ENCODE measurements around the gene DLEC1.

The DLEC1 gene

DNA sequence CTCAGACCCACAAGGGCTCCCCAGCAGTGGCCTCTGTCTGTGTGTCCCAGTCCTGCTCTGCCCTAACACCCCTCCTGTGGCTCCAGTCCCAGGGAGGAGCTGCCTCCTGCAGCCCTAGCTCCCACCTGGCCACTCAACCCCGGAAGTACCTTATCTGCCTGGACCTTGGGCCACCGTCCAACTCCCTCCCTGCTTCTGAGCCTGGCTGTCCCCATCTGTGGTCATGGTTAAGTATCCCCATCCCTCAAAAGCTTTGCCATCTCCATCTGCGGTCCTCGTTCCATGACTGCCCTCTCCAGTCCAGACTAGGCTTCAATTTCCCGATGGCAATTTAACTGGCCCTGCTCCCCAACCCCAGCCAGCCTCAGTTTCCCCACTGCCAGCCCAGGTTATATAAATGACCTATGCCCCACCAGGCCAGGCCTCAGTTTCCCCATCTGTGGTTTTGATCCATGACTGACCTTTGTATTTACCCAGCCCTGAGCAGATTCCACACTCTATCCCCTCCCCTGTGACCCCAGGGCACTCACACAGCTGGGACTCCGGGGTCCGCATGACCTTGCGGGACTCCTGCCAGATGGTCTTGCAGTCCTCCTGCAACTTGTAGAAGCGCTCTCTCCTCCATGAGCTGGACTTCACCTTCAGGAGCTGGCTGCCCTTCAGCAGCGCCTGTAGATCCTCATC lies 19.2 kb upstream of the DLEC1 start:
- no peak for TF ChIP-seq POLR2A (IDR thresholded peaks at IDR 0.05; ENCODE audit: low read depth, low read length)
- no peak for FAIRE-seq
- DNase-seq (ENCODE audit: insufficient read length, low spot score) = no peak

DNA sequence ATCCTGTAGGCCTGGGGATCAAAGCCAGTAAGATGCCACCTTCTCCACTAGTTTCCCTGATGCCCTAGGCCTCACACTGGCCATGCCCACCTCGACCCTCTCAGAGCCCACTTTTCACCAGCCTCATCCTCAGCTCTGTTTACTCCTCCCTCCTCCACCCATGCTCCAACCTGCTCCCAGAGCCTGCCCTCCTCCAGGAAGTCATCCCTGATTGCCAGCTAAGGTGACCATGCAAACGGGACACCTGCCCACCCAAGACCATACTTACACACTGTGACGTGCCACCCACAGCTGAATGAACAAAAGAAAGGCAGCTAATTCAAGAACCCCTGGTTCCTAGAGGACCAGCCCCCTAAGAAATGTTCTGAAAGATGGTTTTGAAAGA lies 18.7 kb upstream of the DLEC1 start:
- FAIRE-seq = no peak
- no peak for DNase-seq (ENCODE audit: insufficient read length, low spot score)
- no peak for TF ChIP-seq POLR2A (IDR thresholded peaks at IDR 0.05; ENCODE audit: low read depth, low read length)

DNA sequence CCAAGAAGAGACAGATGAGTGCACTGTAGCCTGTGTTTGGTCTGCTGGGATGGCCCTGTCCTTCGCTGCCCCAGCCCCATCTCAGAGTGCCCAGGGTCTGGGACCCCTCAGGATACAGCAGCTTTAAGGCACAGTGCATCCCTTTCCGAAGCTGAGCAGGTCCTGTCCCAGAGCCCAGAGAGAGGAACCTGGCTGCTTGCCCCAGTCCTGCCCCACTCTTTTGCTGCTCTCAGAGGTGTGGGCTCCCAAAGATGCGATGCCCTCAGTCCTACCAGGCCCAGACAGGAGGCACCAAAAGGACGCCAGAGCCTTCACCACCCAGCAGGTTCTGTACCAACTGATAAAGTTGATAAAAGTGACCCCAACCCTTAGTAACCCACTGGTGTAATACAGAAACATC lies 17.8 kb upstream of the DLEC1 start:
- TF ChIP-seq POLR2A (IDR thresholded peaks at IDR 0.05; ENCODE audit: low read depth, low read length) = no peak
- FAIRE-seq (no peak), DNase-seq (ENCODE audit: insufficient read length, low spot score) (no peak)

DNA sequence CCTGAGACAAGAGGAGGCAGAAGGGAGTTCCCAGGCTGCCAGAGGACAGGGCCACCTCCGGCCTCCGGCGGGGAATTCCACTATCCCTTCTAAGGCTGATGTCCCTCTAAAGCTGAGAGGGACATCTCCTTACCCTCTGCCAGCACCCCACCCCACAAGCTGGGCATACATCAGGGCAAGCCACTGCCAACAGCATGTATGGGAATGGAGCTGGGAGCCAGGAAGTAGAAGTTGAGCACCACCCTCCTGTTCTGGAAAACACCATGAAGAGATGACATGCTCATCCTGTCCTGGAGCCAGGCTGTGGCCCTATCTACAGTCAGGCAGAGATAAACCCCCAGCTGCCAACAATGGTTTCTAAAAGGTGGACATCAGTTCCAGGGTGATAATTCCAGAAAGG lies 16.7 kb upstream of the DLEC1 start:
- no peak for TF ChIP-seq POLR2A (IDR thresholded peaks at IDR 0.05; ENCODE audit: low read depth, low read length)
- no peak for DNase-seq (ENCODE audit: insufficient read length, low spot score)
- FAIRE-seq = no peak

DNA sequence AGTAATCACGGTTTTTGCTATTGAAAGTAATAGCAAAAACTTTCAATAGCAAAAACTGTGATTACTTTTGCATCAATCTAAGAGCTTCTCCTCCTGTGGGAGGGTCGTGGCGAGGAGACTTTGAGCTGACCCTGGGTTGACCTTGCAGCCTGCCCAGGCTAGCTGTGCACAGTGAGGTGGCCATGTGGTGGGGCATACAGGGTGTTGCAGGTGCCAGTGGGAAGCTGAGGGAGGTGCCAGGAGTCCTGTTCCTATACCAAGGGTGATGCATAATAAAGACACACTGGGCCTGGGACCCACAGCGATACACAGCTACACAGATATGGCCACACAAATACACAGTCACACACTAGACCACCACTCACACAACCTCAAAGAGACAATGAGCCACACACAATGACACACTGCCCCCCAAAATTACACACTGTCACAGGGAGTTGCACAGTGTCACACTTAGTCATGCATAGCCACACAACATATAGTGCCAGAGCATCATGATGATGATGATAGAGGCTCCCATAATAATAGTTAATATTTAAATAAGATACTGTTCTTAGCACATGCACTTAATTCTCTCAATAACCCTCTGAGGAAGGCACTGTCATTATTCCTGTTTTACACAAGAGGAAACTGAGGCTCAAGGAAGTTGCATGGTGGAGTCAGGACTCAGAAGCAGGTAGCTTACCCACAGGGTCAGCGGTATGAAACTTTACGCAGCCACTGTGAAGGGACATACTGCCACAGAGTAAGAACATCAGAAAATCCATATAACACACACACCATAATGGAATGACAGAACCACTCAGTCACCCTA lies 15.9 kb upstream of the DLEC1 start:
- TF ChIP-seq POLR2A (IDR thresholded peaks at IDR 0.05; ENCODE audit: low read depth, low read length) = no peak
- FAIRE-seq (no peak), DNase-seq (ENCODE audit: insufficient read length, low spot score) (no peak)

DNA sequence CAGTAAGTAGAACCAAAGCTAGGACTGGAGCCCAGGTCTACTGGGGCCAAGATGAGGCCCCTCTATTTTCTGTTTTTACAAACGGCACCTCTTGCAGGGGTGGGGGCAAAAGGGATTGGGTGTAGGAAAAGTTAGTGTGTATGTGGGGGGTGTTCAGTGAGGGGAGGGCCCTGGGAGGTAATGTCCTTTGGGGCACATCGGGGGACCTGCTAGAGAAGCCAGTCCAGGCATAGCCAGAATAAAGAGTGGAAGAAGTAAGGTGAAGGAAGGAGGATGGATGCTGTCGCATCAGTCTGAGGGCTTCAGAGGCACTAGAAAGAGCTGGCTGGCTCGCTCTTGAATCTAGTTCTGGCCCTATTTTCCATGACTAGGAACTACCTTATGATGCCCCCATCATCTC lies 12.2 kb upstream of the DLEC1 start:
- no peak for FAIRE-seq
- no peak for TF ChIP-seq POLR2A (IDR thresholded peaks at IDR 0.05; ENCODE audit: low read depth, low read length)
- DNase-seq (ENCODE audit: insufficient read length, low spot score) = no peak

DNA sequence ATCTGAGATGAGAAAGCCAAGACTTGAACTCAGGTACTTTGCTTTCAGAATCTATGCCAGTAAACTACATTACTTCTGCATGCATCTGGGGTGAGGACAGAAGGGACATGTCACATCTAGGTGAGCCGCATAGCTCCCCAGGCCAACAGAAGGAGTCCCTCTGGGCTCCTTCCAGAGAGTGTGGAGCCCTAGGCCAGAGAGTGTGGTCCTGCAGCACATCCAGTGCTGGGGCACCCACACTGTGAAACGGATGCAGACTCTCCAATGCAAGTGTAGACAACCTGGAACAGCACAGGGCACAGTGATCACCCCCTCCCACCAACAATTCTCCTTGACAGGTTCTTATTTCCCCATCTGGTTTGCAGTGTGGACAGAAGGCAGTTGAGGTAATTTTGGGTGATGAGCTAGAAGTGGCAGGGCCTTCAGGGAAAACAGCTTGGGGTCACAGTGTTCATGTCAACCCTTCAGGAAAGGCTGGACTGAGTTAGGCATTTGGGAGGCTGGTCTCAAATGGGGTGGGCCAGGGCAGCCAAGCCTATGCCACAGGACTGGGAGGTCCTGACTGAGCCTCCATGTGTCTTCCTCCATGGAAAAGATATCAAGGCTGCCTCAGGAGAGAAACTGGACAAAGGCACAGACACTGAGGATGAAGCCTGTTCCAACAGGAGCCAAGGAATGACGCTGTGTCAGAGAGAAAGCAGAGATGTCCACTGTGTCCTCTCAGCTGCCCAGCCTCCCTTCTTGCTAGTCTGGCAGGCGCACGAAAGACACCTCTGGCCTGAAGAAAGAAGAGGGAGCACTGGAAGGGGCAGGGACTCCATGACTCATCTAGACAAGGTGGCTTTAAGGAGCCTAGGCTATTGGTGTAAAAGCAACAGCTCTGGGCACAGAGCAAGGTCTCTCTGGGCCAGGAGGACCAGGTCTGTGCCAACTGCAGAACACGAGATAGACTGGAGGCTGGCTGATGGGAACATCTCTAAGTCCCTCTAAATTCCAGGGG lies 11.2 kb upstream of the DLEC1 start:
- no peak for TF ChIP-seq POLR2A (IDR thresholded peaks at IDR 0.05; ENCODE audit: low read depth, low read length)
- DNase-seq (ENCODE audit: insufficient read length, low spot score) (no peak), FAIRE-seq (no peak)

DNA sequence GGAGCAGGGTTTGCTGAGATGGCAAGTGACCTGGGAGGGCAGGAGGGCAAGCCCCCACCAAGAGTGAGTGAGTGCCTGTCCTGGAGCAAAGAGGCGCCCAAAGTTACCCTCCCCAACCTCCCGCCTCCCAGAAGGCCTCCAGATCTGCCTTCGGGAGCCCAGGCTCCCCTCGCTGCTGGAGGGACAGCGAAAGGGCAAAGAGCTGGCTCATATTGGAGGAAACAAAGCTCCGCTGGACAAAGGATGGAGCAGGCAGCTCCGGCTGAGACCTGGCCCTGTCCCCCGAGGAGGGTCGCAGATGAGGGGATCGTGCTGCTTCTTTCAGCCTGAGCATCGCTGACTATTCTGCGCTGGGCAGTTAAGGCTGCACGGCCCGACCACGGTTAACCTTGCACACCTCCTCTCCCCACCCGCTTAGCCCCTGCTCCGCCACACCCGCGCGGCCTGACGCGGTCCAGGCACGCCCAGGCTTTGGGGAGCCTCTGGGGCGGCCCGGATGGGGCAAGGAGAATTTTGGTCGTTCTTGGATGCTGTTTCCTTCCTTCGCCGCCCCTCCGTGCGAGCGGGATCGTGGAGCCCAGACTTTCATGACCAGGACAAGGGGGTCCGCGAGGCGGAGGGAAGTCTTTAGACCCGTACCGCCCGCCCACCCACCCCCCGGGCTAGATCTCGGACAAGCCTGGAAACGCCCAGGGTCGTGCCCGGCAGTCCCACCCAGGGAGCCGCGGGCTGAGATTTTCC lies 10.2 kb upstream of the DLEC1 start:
- no peak for DNase-seq (ENCODE audit: insufficient read length, low spot score)
- no peak for FAIRE-seq
- TF ChIP-seq POLR2A (IDR thresholded peaks at IDR 0.05; ENCODE audit: low read depth, low read length) = no peak

DNA sequence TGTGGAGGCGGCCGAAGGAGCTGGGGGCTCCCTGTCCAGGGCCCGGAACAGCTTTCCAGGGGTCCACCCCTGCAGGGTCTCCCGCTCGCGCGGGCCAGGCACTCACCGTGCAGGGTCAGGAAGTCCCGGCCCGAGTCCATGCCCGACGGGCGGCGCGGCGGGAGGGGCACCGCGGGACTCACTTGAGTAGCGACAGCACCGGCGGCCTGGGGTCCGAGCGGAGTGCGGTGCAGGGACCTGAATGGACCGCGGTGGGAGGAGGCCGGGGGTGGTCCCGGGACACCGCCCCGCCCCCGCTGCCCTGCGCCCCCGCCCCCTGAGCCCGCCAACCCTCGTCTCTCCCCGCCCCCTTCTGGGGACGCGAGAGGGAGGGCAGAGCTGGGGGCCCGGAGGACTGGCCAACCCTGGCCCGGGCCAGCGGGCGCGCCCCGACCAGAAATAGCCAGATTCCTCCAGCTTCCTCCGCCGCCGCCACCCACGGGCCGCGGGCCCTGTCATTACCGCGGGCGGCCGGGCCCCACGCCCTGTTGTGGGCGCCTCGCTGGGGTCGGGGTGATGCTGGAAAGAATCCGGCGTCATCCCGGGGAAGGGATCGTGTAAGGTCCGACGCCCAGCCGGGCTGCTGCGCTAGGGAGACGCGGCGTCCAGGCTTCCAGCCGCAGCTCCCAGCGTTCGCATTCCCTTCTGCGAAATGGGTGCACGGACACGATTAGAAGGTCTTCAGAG lies 9.4 kb upstream of the DLEC1 start, which contains the start of gene PLCD1:
PLCD1 (minus strand) TSS at position 243 of the 726 bp plus-strand sequence; CDS start at position 140, 103 bp downstream.
- TF ChIP-seq POLR2A (IDR thresholded peaks at IDR 0.05; ENCODE audit: low read depth, low read length) = no peak
- DNase-seq (ENCODE audit: insufficient read length, low spot score) (no peak), FAIRE-seq (no peak)

DNA sequence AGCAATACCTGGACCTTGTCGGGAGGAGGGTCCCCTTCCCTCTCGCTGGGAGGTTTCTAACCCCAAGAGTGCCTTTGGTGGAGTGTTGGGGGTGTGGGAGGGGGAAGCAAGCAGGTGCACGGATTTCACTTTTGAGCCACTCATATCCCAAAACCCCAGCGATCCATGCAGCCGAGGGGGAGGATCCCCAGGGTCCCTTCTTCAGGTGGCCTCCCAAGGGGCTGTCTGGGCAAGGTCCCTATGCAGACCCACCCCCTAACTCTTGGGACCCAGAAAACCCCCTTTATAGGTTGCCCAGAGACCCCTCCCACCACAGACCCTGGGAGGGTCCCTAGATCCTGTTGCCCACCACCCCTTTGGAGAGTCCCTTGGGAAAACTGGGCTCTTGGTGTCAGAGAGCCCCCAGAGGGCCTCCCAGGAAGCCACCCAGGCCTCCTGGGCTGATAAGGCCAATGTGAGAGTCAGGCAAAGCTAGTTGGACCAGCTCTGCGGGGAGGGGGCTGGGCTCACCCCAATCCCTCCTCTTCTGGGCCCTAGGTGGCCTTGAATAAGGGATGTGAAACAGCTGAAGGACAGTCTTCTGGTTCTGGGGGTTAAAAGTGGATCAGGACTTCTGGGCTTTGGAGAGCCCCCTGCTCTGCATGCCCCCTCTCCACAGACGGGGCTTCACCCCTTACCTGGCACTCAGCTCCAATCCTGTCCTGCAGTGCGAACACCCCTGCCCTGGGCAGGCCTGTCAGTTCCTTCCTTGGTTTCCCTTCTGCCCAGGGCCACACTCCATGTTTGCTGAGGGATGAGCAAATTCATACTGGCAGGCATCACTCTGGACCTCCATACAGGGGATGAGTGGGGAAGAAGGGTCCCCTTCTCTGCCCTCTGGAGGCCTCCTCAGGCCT lies 8.6 kb upstream of the DLEC1 start:
- no peak for TF ChIP-seq POLR2A (IDR thresholded peaks at IDR 0.05; ENCODE audit: low read depth, low read length)
- DNase-seq (ENCODE audit: insufficient read length, low spot score) = no peak
- no peak for FAIRE-seq

DNA sequence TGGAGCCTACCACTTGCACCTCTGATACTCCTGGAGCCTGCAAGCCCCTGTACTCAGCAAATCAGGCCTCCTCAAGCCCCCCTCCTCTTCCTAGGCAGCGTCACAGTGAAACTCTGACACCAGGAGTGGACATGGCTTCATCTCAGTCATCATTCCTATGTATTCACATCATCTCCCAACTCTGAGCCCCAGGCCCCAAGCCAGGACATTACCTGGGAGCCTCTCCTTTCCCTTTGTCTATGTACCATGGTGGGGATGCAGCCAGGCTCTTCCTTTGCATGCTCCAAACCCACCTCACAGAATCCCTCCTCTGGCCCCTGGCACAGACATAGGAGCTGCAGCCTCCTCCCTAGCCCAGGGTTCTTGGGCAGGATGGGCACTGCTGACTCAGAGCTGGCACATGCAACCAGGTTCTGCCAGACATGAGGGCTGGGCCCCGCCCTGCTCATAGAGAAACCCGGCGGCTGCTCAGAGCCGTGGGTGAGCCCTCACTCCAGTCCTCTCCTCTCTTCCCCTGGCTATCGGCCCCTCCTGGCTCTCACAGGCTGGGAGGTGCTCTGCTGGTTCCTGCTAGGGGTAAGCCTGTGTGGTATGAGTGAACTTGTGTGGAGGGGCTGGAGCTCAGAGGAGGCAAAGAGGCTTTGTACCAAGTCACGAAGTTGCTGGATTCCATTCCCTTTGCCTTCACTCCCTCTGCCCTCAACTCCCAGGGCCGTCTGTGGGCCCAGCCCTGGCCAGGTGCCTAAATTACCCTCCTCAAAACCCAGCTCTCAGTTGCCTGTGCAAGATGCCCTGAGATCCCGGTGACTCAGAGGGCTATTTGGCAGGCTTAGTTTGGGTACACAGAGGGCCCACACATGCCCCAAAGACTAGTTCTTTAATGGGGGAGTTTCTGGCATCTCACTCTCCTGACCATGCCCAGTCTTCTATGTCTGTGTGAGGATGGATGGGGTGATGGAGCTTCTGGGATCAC lies 7.7 kb upstream of the DLEC1 start:
- TF ChIP-seq POLR2A (IDR thresholded peaks at IDR 0.05; ENCODE audit: low read depth, low read length) = no peak
- DNase-seq (ENCODE audit: insufficient read length, low spot score) (peak; percentile 99), FAIRE-seq (no peak)
